SK-N-SH treated with all-trans-retinoic acid at 6 μM for 48 hours (cell line): Measurements from ENCODE around the gene MPDZ.

Experiments used
- ATAC-seq: fragments of 200-7000 bp; cut with Tn5 transposase; 3 replicates; pipeline ENCODE4 v1.9.1; 2020; ENCODE audit warnings: mild to moderate bottlenecking, moderate library complexity
- ARNTL ChIP-seq: fragments of 450-650 bp; formaldehyde crosslinking; IDR thresholded peaks from 2 replicates; pipeline ENCODE4 v1.5.0; 2020; ENCODE audit warnings: low read depth, mild to moderate bottlenecking, moderate library complexity, borderline replicate concordance
- BACH2 ChIP-seq: fragments of 250-450 bp; sonication (Bioruptor Pico); IDR thresholded peaks from 2 replicates; pipeline ENCODE4 v1.9.0; 2021; ENCODE audit warnings: mild to moderate bottlenecking, borderline replicate concordance
- CSDC2 ChIP-seq: fragments of 250-450 bp; sonication (Bioruptor Pico); IDR thresholded peaks from 2 replicates; pipeline ENCODE4 v1.5.0; 2020; ENCODE audit warnings: mild to moderate bottlenecking, moderate library complexity
- ESRRG ChIP-seq: fragments of 250-450 bp; sonication (Bioruptor Pico); IDR thresholded peaks from 2 replicates; pipeline ENCODE4 v1.6.1; 2021; ENCODE audit warnings: mild to moderate bottlenecking
- GLIS3 ChIP-seq: fragments of 250-450 bp; sonication (Bioruptor Pico); IDR thresholded peaks from 2 replicates; pipeline ENCODE4 v1.5.0; 2020; ENCODE audit warnings: mild to moderate bottlenecking, moderate library complexity
- ISL1 ChIP-seq: fragments of 250-450 bp; sonication (Bioruptor Pico); IDR thresholded peaks from 2 replicates; pipeline ENCODE4 v2.1.2; 2022; ENCODE audit warnings: mild to moderate bottlenecking, moderate library complexity
- RARB ChIP-seq: fragments of 250-450 bp; sonication (Bioruptor Pico); IDR thresholded peaks from 2 replicates; pipeline ENCODE4 v1.8.0; 2021; ENCODE audit warnings: mild to moderate bottlenecking, moderate library complexity
- SNAI2 ChIP-seq: fragments of 250-450 bp; sonication (Bioruptor Pico); IDR thresholded peaks from 2 replicates; pipeline ENCODE4 v1.5.0; 2020; ENCODE audit warnings: mild to moderate bottlenecking, moderate library complexity
- TCF4 ChIP-seq: fragments of 250-450 bp; sonication (Bioruptor Pico); IDR thresholded peaks from 2 replicates; pipeline ENCODE4 v1.8.0; 2021; ENCODE audit warnings: mild to moderate bottlenecking, moderate library complexity, borderline replicate concordance
- TOX ChIP-seq: fragments of 250-450 bp; sonication (Bioruptor Pico); IDR thresholded peaks from 2 replicates; pipeline ENCODE4 v1.8.0; 2021; ENCODE audit warnings: mild to moderate bottlenecking, moderate library complexity, borderline replicate concordance
- ZC3H10 ChIP-seq: fragments of 250-450 bp; sonication (Bioruptor Pico); IDR thresholded peaks from 2 replicates; pipeline ENCODE4 v1.5.1; 2021; ENCODE audit warnings: mild to moderate bottlenecking, moderate library complexity
- ZFP3 ChIP-seq: fragments of 250-450 bp; sonication (Bioruptor Pico); IDR thresholded peaks from 2 replicates; pipeline ENCODE4 v1.5.0; 2020; ENCODE audit warnings: mild to moderate bottlenecking, moderate library complexity
- ZFP30 ChIP-seq: fragments of 450-650 bp; formaldehyde crosslinking; IDR thresholded peaks from 2 replicates; pipeline ENCODE4 v1.5.0; 2022; ENCODE audit warnings: mild to moderate bottlenecking, moderate library complexity
- ZNF70 ChIP-seq: fragments of 450-650 bp; formaldehyde crosslinking; IDR thresholded peaks from 2 replicates; pipeline ENCODE4 v1.5.0; 2020; ENCODE audit warnings: mild to moderate bottlenecking, moderate library complexity
- ZNF8 ChIP-seq: fragments of 450-650 bp; formaldehyde crosslinking; IDR thresholded peaks from 2 replicates; pipeline ENCODE4 v1.5.0; 2020; ENCODE audit warnings: mild to moderate bottlenecking, moderate library complexity
- TF ChIP-seq, protein P1 (sequence below): fragments of 250-450 bp; sonication (Bioruptor Pico); IDR thresholded peaks from 2 replicates; pipeline ENCODE4 v1.5.0; 2020; ENCODE audit warnings: mild to moderate bottlenecking, moderate library complexity
- TF ChIP-seq, protein P2 (sequence below): fragments of 250-450 bp; sonication (Bioruptor Pico); IDR thresholded peaks from 2 replicates; pipeline ENCODE4 v1.5.1; 2021; ENCODE audit warnings: mild to moderate bottlenecking, moderate library complexity
- TF ChIP-seq, protein P3 (sequence below): fragments of 250-450 bp; sonication (Bioruptor Pico); IDR thresholded peaks from 2 replicates; pipeline ENCODE4 v1.8.0; 2020; ENCODE audit warnings: mild to moderate bottlenecking, moderate library complexity, borderline replicate concordance
- TF ChIP-seq, protein P4 (sequence below): fragments of 250-450 bp; sonication (Bioruptor Pico); IDR thresholded peaks from 2 replicates; pipeline ENCODE4 v1.5.1; 2020; ENCODE audit warnings: low read depth, mild to moderate bottlenecking, moderate library complexity

The MPDZ gene

DNA sequence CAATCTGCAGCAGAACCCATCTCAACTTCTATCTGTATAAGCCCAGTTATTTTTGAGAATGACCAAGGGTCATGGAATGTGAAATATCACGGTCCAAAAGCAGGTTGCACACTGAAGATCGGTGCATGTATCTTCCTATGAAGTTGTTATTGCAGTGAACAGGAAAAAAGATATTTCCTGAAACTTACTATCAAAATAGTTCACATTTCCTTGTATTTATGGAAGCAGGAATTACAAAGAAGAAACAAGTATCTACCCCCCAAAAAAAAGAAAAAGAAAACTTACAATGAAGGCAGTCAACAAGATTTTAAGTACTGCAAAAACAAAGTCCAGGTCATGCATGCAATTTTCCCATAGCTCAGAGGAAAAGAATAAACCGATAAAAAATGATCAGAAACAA is 70.0 kb downstream of the MPDZ start (continued):
- TF ChIP-seq, protein P1, sequence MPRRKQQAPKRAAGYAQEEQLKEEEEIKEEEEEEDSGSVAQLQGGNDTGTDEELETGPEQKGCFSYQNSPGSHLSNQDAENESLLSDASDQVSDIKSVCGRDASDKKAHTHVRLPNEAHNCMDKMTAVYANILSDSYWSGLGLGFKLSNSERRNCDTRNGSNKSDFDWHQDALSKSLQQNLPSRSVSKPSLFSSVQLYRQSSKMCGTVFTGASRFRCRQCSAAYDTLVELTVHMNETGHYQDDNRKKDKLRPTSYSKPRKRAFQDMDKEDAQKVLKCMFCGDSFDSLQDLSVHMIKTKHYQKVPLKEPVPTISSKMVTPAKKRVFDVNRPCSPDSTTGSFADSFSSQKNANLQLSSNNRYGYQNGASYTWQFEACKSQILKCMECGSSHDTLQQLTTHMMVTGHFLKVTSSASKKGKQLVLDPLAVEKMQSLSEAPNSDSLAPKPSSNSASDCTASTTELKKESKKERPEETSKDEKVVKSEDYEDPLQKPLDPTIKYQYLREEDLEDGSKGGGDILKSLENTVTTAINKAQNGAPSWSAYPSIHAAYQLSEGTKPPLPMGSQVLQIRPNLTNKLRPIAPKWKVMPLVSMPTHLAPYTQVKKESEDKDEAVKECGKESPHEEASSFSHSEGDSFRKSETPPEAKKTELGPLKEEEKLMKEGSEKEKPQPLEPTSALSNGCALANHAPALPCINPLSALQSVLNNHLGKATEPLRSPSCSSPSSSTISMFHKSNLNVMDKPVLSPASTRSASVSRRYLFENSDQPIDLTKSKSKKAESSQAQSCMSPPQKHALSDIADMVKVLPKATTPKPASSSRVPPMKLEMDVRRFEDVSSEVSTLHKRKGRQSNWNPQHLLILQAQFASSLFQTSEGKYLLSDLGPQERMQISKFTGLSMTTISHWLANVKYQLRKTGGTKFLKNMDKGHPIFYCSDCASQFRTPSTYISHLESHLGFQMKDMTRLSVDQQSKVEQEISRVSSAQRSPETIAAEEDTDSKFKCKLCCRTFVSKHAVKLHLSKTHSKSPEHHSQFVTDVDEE (CRISPR knock-in tag) = no peak
- TF ChIP-seq ZFP30 (CRISPR knock-in tag) = no peak
- TF ChIP-seq ZNF8 (CRISPR knock-in tag) = no peak
- TF ChIP-seq CSDC2 = no peak
- no peak for TF ChIP-seq BACH2
- TF ChIP-seq ARNTL (CRISPR knock-in tag) = no peak
- no peak for TF ChIP-seq ZC3H10 (CRISPR knock-in tag)
- TF ChIP-seq, protein P2, sequence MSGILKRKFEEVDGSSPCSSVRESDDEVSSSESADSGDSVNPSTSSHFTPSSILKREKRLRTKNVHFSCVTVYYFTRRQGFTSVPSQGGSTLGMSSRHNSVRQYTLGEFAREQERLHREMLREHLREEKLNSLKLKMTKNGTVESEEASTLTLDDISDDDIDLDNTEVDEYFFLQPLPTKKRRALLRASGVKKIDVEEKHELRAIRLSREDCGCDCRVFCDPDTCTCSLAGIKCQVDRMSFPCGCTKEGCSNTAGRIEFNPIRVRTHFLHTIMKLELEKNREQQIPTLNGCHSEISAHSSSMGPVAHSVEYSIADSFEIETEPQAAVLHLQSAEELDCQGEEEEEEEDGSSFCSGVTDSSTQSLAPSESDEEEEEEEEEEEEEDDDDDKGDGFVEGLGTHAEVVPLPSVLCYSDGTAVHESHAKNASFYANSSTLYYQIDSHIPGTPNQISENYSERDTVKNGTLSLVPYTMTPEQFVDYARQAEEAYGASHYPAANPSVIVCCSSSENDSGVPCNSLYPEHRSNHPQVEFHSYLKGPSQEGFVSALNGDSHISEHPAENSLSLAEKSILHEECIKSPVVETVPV (CRISPR knock-in tag) = no peak
- no peak for TF ChIP-seq GLIS3
- TF ChIP-seq ZNF70 = no peak
- no peak for TF ChIP-seq ESRRG (CRISPR knock-in tag)
- no peak for TF ChIP-seq TCF4

DNA sequence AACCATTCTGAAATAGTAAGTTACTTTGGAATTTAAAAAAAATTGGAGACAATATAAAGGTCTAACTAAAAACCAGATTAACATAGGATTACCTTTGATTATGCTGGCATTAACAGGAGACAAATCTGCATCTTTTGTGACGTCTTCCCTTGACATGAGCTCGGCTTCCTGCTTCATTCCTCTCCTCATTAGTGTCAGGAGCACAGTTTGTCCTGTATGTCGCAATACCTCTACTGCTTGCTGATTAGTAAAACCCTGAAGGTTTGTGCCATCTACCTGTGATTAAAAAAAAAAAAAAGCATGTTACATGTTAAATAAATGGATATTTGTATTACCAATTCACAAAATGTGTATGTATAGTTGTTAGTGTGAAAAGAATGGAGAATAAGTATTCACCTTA is 73.7 kb downstream of the MPDZ start:
- TF ChIP-seq ZNF8 (CRISPR knock-in tag) = no peak
- TF ChIP-seq ZNF70 = no peak
- no peak for TF ChIP-seq ISL1 (CRISPR knock-in tag)
- no peak for TF ChIP-seq RARB (CRISPR knock-in tag)
- no peak for TF ChIP-seq GLIS3
- no peak for TF ChIP-seq ZFP30 (CRISPR knock-in tag)
- TF ChIP-seq, protein P3, sequence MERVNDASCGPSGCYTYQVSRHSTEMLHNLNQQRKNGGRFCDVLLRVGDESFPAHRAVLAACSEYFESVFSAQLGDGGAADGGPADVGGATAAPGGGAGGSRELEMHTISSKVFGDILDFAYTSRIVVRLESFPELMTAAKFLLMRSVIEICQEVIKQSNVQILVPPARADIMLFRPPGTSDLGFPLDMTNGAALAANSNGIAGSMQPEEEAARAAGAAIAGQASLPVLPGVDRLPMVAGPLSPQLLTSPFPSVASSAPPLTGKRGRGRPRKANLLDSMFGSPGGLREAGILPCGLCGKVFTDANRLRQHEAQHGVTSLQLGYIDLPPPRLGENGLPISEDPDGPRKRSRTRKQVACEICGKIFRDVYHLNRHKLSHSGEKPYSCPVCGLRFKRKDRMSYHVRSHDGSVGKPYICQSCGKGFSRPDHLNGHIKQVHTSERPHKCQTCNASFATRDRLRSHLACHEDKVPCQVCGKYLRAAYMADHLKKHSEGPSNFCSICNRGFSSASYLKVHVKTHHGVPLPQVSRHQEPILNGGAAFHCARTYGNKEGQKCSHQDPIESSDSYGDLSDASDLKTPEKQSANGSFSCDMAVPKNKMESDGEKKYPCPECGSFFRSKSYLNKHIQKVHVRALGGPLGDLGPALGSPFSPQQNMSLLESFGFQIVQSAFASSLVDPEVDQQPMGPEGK (CRISPR knock-in tag) = no peak
- TF ChIP-seq ARNTL (CRISPR knock-in tag) = no peak
- TF ChIP-seq, protein P4, sequence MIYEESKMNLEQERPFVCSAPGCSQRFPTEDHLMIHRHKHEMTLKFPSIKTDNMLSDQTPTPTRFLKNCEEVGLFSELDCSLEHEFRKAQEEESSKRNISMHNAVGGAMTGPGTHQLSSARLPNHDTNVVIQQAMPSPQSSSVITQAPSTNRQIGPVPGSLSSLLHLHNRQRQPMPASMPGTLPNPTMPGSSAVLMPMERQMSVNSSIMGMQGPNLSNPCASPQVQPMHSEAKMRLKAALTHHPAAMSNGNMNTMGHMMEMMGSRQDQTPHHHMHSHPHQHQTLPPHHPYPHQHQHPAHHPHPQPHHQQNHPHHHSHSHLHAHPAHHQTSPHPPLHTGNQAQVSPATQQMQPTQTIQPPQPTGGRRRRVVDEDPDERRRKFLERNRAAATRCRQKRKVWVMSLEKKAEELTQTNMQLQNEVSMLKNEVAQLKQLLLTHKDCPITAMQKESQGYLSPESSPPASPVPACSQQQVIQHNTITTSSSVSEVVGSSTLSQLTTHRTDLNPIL (CRISPR knock-in tag) = no peak
- TF ChIP-seq ESRRG (CRISPR knock-in tag) = no peak

DNA sequence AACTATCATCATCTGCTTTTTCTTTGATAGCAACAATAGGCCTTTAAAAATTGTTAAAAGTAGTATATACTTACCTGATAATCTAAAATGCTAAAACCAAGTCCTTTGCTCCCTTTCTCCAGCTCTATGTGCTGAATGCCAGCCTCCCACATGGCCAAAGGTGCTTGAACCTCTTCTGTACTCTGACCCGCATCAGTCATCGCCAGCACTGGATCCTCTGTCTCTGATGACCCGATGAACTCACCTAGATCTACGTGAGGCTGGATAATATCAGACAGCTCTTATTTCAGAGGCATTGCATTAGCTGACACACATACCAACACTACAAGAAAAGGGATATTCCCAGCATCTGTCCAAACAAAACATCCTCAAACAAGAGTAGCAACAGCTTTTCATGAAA is 89.5 kb downstream of the MPDZ start:
- ATAC-seq = no peak
- TF ChIP-seq, protein P1 (CRISPR knock-in tag) = no peak
- TF ChIP-seq TOX = no peak
- no peak for TF ChIP-seq ZC3H10 (CRISPR knock-in tag)
- TF ChIP-seq ZNF70 = no peak
- TF ChIP-seq, protein P2 (CRISPR knock-in tag) = no peak
- no peak for TF ChIP-seq ZFP3 (CRISPR knock-in tag)
- TF ChIP-seq SNAI2 = no peak
- TF ChIP-seq RARB (CRISPR knock-in tag) = no peak
- TF ChIP-seq ZFP30 (CRISPR knock-in tag) = no peak
- TF ChIP-seq GLIS3 = no peak

More for the DNA sequence above, 73.7 kb downstream of the MPDZ start:
- ATAC-seq = no peak
